GM10266 (cell line): ENCODE results near the gene TRMT2B.

Experiments
- DNase-seq: peaks from one replicate; pipeline ENCODE4 v3.0.0; 2012; ENCODE audit errors: extremely low spot score
- CTCF ChIP-seq: IDR thresholded peaks from 2 replicates; pipeline ENCODE4 v1.5.1; 2012; ENCODE audit warnings: mild to moderate bottlenecking, low read depth; ENCODE audit not compliant: control insufficient read depth, insufficient read depth; ENCODE audit errors: missing control alignments

The TRMT2B gene

GRCh38 chrX:100979881-100980607 lies 71.9 kb downstream of the TRMT2B start:
- no peak for DNase-seq
- TF ChIP-seq CTCF = no peak

GRCh38 chrX:100976211-100976610 lies 75.7 kb downstream of the TRMT2B start:
- TF ChIP-seq CTCF = no peak
- DNase-seq = no peak

GRCh38 chrX:100975212-100975611 lies 76.7 kb downstream of the TRMT2B start:
- TF ChIP-seq CTCF = no peak
- no peak for DNase-seq

GRCh38 chrX:100973411-100973810 lies 78.5 kb downstream of the TRMT2B start:
- TF ChIP-seq CTCF = no peak
- no peak for DNase-seq

- no peak for DNase-seq
- no peak for TF ChIP-seq CTCF
Measured at GRCh38 chrX:100969936-100970335, 82.0 kb downstream of the TRMT2B start.

- no peak for TF ChIP-seq CTCF
- DNase-seq = no peak
Measured at GRCh38 chrX:100969408-100969807, 82.5 kb downstream of the TRMT2B start, which contains the start of gene ARL13A. Gene ARL13A (plus strand): TSS chrX:100969708. CDS start chrX:100973690, 3,982 bp downstream.

GRCh38 chrX:100964362-100964761 lies 87.5 kb downstream of the TRMT2B start:
- TF ChIP-seq CTCF = no peak
- no peak for DNase-seq
